Measurements from ENCODE around the gene ZDHHC21. TPM values are rescaled to one million over a fixed set of nuclear protein-coding genes. Genes with fewer than 3 reads are reported as not detected.

The ZDHHC21 gene
- total and polyA plus RNA-seq, 2 donors (not counting 3 experiments of a cell fraction or from before 2014, with no cell fraction given): 7.2 to 25.9 TPM

GRCh38 chr9:14661421-14662059 lies 31.7 kb downstream of the ZDHHC21 start:
- no TSS peak for BruUV-seq (replicated peaks)
- H3K27me3 ChIP-seq (ENCODE audit: control insufficient read depth in 2 of 2, insufficient read depth in 2 of 2, low read length in 2 of 2): no peaks in the 10 kb centered on the region
- H3K4me1 ChIP-seq (ENCODE audit: control insufficient read depth, extremely low read depth, insufficient read depth, low read length): peaks cover 6% of the 10 kb centered on the region
- peaks cover 6% of the 10 kb centered on the region for H3K79me2 ChIP-seq (ENCODE audit: control insufficient read depth, insufficient read depth, low read length)
- FAIRE-seq (no peak), DNase-seq (ENCODE audit: low read depth, low spot score) (peak; percentile 73)
- dilution Hi-C loops (cut with MboI; ENCODE audit: extremely low pct_ligation_motif_present, low sequenced_read_pairs): no loop called here
- H4K20me1 ChIP-seq (replicated peaks; ENCODE audit: control insufficient read depth, extremely low read depth, insufficient read depth, low read length): no peaks in the 10 kb centered on the region
- ChIA-PET POLR2A (no interaction called here), CTCF (interaction anchor here (0.6 to 3.3 kb wide), 41 partner anchors 9 to 1571 kb away, joined by 3 to 62 read pairs (median 5); partner anchors contain the start of gene ZDHHC21)
- no peaks in the 10 kb centered on the region for H3K9me1 ChIP-seq (replicated peaks; ENCODE audit: control insufficient read depth, extremely low read depth, insufficient read depth, low read length)
- no peak overlapping the region for H3K4me2 ChIP-seq (ENCODE audit: insufficient read depth, low read length)
- peaks cover 0 to 3% of the 10 kb centered on the region in 2 experiments for H3K36me3 ChIP-seq (ENCODE audit: control insufficient read depth in 2 of 2, extremely low read depth in 1 of 2, insufficient read depth in 2 of 2, low read length in 2 of 2)
- H2AFZ ChIP-seq (ENCODE audit: low read depth, low read length): no peak overlapping the region
- TF ChIP-seq JUN (IDR thresholded peaks at IDR 0.05; ENCODE audit: borderline replicate concordance, insufficient read depth, insufficient read length, low read depth) (no peak), MAX (IDR thresholded peaks at IDR 0.05; ENCODE audit: insufficient read depth, insufficient read length) (no peak), GATA2 (IDR thresholded peaks at IDR 0.05; ENCODE audit: insufficient read depth, insufficient read length, low read depth, low read length) (no peak), FOS (IDR thresholded peaks at IDR 0.05; ENCODE audit: borderline replicate concordance, insufficient read depth, low read length) (no peak), EZH2 (IDR thresholded peaks at IDR 0.05; ENCODE audit: borderline replicate concordance, low read depth, low read length, severe bottlenecking) (no peak), MYC (IDR thresholded peaks at IDR 0.05; ENCODE audit: low read depth, low read length) (no peak)
- TF ChIP-seq, protein P1, sequence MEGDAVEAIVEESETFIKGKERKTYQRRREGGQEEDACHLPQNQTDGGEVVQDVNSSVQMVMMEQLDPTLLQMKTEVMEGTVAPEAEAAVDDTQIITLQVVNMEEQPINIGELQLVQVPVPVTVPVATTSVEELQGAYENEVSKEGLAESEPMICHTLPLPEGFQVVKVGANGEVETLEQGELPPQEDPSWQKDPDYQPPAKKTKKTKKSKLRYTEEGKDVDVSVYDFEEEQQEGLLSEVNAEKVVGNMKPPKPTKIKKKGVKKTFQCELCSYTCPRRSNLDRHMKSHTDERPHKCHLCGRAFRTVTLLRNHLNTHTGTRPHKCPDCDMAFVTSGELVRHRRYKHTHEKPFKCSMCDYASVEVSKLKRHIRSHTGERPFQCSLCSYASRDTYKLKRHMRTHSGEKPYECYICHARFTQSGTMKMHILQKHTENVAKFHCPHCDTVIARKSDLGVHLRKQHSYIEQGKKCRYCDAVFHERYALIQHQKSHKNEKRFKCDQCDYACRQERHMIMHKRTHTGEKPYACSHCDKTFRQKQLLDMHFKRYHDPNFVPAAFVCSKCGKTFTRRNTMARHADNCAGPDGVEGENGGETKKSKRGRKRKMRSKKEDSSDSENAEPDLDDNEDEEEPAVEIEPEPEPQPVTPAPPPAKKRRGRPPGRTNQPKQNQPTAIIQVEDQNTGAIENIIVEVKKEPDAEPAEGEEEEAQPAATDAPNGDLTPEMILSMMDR (IDR thresholded peaks at IDR 0.05; ENCODE audit: extremely low read depth in 1 of 2, insufficient read depth in 1 of 2, low read depth in 1 of 2, low read length in 2 of 2): peak; percentile 28 to 50
- H3K4me3 ChIP-seq (replicated peaks in 1 of 3; ENCODE audit: insufficient read depth in 1 of 3, low read depth in 1 of 3, low read length in 3 of 3): no peak overlapping the region
- H3K9me3 ChIP-seq (replicated peaks; ENCODE audit: control insufficient read depth, insufficient read depth, low read length): no peaks in the 10 kb centered on the region
- no peak overlapping the region for H3K27ac ChIP-seq (ENCODE audit: insufficient read depth, low read depth, low read length)
- no peak overlapping the region for H3K9ac ChIP-seq (replicated peaks; ENCODE audit: extremely low read depth, insufficient read depth, low read length)
- intact Hi-C loops (cut with micrococcal nuclease): loop anchor here (2.0 kb wide), 1 partner anchor 107 kb away; no protein-coding TSS in a partner anchor
